Measurements from ENCODE around the gene SULT4A1. TPM values are rescaled to one million over a fixed set of nuclear protein-coding genes. Genes with fewer than 3 reads are reported as not detected.

SULT4A1 gene
- polyA plus RNA-seq, 3 donors, result 0.11 to 1.9 (median 0.31) TPM

DNA sequence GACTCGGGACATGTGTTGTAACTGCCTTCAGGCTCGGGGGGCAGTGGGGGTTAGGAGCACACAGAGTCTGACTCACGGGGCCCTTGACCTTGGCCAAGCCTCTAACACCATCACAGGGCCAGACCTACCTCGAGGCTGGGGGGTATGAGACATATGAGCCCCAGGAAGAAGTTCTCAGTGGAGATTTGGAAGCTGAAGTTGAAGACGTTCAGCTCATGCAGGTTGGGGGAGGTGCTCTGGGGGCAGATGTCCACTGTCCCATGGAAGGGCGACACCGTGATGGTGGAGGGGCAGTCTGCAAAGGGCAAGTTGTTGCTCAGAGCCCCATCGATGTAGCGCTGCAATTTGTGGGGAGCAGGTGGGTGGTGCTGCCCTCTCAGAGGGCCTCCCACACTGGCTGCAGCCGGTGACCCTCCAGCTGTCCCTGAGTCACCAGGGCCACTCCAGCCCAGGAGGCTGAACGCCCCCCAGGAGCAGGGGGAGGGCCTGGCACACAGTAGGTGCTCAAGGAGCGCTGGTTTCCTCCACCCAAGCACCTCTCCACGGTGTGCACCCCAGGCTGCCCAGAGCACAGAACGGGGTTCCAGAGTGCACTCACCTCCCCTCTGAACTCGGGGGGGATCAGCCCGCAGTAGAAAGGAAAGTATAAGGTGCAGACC is 27.0 kb upstream of the SULT4A1 start:
- WGBS, 3 donors, result 61 to 77% (median 73%) methylated on average over 16 of the region's 16 CpGs

DNA sequence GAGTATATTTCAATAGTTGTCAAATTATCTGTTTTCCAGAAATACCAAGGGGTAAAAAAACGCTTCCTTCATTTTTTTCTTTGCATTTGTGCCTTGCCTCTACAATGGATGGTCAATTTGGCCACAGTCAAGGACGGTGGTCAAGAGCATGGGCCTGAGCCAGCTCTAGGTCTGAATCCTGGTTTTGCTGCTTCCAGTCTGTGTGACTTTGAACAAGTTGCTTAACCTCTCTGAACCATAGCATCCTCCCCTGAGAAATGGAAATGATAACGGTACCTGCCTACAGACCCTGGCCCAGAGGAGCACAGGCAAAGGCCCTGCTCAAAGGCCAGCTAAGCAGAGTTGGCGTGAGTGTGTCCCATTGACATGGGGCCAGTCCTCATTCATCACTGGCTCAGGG is 26.4 kb upstream of the SULT4A1 start:
- H3K27ac ChIP-seq (ENCODE audit: low read depth, low read length), result no peak overlapping the region
- 69 to 83% (median 77%) methylated on average over 4 of the region's 4 CpGs for whole genome bisulfite sequencing, 3 donors

More for the DNA sequence above, 27.0 kb upstream of the SULT4A1 start:
- H3K27ac ChIP-seq (ENCODE audit: low read depth, low read length), result no peak overlapping the region

DNA sequence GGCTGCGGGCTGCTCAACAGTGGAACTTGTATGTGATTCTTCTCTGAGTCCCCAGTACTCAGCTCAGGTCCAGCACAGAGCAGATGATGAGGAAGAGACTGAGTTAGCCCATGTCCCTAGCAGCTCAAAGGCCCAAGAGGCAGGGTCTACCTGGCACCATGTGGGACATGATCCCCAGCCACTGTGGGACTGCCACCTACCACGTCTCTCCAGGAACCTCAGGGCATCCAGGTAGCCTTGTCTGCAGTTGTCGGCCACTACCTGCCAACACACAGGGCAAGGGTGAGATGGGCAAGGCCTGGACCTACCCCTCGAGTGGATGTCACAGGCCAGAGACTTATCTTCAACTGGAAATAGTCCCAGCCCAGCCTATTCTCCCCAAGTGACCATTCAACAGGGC is 25.1 kb upstream of the SULT4A1 start:
- H3K27ac ChIP-seq (ENCODE audit: low read depth, low read length), result no peak overlapping the region
- WGBS, 3 donors, result 70 to 76% (median 71%) methylated on average over 4 of the region's 4 CpGs

DNA sequence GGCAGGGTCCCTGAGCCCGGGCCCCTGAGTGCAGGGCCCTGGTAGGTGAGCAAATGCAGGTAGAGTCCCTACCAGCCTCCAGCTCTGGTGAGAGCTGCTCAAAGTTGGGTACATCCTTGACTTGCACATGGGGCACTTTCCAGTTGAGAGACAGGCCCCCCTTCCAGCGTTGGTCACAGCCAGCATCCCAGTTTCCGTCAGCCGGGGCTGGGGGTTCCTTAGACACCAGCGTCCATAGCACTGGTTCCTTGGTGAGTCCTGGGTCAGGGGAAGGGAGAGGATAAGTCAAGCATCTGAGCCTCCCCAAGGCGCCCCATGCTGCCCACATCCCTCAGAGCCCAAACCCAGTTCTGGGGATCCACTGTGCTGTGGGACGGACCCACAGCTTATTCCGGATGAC is 23.9 kb upstream of the SULT4A1 start:
- WGBS, 3 donors, result 62 to 70% (median 68%) methylated on average over 8 of the region's 8 CpGs
- no peak overlapping the region for H3K27ac ChIP-seq (ENCODE audit: low read depth, low read length)

DNA sequence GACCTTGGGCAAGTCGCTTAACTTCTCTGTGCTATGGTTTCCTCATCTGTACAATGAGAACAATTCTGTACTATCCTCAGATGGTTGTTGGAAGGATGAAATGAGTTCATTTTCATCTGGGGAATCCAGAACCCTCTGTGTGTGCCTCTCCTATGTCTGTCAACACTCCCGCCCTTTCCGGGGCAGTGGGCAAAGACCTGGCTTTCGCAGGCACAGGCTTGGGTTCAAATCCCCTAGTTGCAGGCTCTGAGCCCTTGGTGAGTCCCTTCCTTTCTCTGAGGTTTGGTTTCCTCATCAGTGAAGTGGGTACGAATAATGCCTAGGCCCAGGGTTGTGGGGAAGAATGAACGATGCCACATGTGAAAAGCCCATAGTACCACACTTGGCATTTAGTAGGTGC is 23.5 kb upstream of the SULT4A1 start:
- WGBS, 3 donors, result 75 to 90% (median 89%) methylated on average over 6 of the region's 6 CpGs
- H3K27ac ChIP-seq (ENCODE audit: low read depth, low read length), result no peak overlapping the region

DNA sequence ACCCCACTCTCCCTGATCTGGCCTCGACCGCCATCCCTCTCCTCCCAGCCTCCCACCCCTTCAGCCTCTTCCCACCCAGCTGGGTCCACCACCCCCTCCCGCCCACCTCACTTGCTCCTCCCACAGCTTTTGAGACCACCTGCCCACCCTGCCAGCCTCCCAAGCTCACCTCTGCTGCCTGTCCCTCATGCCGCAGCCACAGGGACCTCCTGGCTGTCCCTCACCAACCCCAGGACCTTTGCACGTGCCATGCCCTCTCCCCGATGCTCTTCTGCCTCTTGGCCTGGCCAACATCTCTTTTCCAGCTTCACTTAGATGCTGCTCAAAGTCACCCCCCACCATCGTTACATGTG is 23.0 kb upstream of the SULT4A1 start:
- 64 to 72% (median 68%) methylated on average over 7 of the region's 7 CpGs for WGBS, 3 donors
- no peak overlapping the region for H3K27ac ChIP-seq (ENCODE audit: low read depth, low read length)

DNA sequence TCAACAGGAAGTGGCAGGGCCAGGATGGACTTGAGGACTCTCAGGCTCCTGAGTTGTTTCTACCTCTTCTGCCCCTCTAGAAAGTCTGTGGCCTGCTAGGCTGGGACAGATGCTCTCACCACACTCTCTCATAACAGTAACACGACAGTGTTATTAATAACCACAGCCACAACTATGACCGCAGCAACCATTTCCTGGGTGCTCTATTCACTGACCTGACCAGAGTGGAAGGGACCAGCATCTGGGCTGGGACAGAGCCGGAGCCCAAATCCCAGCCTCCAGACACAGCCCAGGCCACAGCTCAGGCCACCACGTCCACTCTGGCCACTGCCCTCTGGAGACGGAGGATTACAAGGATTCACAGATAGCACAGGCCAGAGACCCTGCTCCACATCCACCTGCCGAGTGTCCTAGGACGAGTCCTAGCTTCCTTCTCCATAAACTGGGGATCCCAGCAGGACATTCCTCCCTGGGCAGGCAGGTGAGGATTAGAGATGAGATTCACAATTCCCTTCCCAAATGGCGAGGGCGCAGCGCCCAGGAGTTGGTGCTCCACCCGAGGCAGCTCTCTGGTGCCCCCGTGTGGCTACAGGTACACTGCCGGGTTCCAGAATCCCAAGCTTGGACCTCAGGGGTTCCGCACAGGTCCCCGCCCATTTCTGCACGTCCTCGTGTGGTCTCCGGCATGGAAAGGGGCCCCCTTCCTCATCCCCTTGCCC is 22.4 kb upstream of the SULT4A1 start:
- 21 to 28% (median 25%) methylated on average over 16 to 18 of the region's 18 CpGs for WGBS, 3 donors

DNA sequence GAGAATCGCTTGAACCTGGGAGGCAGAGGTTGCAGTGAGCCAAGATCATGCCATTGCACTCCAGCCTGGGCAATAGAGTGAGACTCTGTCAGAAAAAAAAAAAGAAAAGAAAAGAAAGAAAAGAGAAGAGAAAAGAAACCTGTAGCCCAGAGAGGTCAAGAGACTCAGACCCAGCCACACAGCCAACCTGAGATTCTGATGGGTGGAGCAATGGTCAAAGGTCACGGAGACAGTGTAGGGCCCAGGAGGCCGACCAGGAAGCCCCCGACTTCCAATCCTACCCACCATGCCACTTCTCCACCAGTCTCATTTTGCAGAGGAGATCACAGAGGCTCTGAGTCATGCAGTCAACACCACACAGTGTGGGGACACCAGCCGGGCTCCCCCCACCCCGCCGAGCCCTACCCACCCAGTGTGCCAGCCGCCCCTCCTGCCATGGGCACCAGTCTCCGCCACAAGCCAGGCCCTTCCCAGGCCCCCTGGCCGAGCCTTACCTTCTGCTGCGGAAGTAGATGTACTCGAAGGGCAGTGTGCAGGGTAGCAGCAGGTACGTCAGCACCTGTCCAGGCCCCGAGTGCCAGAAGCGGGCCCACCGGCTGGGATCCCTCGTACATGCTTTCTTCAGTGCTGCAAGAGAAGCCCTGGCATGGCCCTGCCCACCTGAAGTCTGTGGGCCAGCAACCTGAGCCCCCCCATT is 21.6 kb upstream of the SULT4A1 start:
- WGBS, 3 donors, result 83 to 86% (median 85%) methylated on average over 15 to 17 of the region's 17 CpGs
- H3K27ac ChIP-seq (ENCODE audit: low read depth, low read length), result no peak overlapping the region

More for the DNA sequence above, 22.4 kb upstream of the SULT4A1 start:
- no peak overlapping the region for H3K27ac ChIP-seq (ENCODE audit: low read depth, low read length)

DNA sequence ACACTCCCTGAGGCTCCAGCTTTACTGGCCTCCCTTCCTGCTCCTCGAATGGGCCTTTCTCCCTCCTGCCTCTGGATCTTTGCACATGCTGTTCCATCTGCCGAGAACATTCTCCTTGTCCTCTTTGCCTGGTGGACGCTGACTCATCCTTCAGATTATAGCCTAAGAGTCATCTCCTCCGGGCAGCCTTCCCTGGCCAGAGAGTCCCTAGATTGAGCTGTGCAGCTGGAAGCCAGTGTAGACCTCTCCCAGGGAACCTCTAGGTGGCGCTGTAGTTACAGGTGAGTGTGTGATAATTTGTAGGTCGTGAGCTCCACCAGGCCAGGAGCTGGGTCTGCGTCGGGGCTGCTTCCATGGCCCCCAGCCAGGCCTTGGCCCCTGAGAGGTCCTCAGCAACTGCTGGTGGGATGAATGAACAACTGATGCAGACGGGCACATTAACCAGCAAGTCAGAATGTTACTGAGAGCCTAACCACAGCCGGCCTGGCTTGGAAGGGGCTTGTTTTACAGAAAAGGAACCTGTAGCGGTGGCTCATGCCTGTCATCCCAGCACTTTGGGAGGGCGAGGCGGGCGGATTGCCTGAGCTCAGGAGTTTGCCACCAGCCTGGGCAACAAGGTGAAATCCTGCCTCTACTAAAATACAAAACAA is 20.8 kb upstream of the SULT4A1 start:
- H3K27ac ChIP-seq (ENCODE audit: low read depth, low read length), result no peak overlapping the region
- 37 to 45% (median 41%) methylated on average over 14 of the region's 14 CpGs for WGBS, 3 donors

DNA sequence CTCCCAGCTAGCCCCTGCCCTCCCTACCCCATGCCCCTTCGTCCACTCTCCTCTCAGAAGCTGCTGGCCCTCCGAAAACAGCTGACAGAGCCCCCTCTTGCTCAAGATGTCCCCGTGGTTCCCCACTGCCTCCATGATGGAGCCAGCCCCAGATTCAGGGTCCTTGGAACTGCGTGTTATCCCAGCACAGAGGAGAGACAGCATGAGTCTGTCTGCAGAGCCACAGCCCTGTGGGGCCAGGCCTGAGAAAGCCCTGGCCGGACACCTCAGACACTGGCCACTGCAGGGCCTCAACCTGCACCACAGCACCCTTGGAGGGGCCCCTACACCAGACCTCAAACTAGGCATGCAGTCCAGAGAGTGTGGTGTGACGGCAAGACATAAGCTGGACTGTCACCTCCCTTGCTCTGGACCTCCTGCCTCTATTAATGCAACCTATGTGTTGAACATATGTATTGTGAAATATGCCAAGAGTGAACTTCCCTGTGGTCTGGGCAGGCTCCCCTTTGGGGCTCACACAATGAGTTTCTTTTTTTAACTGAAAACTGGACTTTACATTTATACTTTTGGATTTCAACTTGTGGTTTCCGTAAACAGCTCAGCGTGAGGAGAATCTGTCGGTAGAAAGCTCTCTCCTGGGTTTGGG is 19.9 kb upstream of the SULT4A1 start:
- 76 to 92% (median 80%) methylated on average over 9 of the region's 9 CpGs for WGBS, 3 donors
- no peak overlapping the region for H3K27ac ChIP-seq (ENCODE audit: low read depth, low read length)

DNA sequence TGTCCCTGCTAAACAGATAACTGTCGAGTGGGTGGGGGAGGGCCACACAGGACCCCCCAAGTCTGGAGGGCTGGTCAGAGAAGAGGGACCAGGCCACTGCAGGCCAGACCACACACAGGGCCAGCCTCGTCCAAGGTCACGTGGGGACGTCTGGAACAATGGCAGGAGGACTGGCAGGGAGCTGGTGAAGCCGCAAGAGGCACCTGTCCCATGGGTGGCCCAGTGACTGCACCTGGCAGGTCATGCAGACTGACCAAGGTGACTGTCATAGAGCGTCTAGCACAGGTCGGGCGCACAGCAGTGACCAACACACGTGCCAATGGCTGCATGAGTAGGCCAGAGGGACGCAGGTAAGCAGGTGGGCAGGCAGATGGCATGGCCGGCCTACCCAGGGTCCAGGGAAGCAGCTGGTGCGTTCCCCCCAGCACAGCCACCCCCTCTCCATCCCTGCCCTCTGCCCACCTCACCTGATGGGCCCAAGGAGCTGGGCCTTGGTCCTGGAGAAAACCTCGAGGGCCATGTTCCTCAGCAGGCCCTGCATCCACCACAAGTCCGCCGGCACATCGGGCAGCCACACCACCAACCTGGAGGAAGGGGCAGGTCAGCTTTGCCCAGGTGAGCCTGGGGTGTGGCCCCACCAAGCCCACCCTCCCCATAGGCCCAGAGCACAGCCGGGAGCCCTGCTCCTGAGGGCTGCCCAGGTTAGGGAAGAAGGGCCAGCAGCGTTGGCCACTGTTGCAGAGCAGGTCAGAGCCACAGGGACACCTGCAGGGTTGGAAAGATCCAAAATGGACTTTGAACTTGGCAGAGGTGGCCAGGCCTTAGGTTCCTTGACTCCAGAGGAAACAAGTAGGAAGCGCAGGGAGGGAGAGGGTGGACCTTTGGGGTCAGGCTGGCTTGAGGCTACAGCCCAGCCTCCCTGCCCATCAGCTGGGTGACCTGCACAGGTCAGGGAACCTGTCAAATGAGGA is 19.1 kb upstream of the SULT4A1 start:
- 78 to 83% (median 81%) methylated on average over 19 of the region's 19 CpGs for WGBS, 3 donors
- no peak overlapping the region for H3K27ac ChIP-seq (ENCODE audit: low read depth, low read length)

DNA sequence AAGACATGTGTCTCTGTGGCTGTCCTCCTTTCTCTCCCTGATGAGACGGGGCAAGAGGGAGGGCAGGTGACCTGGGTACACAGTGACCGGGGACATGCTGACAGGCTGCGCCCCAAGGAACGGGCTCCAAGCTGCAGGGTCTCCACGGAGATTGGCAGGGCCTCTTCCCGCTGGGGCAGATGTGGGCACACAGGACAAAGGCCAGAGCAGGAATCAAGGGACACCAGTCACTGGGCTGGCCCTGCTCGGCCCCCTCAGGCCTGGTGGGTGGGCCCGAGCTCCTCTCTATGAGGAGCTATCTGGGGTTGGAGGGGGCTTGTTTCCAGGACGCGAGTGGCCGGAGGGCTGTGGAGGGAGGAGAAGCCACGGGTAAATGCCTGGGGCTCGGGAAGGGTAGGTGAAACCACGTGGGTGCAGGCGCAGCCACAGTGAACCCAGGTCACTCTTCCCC is 18.3 kb upstream of the SULT4A1 start:
- 80 to 84% (median 83%) methylated on average over 15 of the region's 15 CpGs for WGBS, 3 donors
- H3K27ac ChIP-seq (ENCODE audit: low read depth, low read length), result no peak overlapping the region

DNA sequence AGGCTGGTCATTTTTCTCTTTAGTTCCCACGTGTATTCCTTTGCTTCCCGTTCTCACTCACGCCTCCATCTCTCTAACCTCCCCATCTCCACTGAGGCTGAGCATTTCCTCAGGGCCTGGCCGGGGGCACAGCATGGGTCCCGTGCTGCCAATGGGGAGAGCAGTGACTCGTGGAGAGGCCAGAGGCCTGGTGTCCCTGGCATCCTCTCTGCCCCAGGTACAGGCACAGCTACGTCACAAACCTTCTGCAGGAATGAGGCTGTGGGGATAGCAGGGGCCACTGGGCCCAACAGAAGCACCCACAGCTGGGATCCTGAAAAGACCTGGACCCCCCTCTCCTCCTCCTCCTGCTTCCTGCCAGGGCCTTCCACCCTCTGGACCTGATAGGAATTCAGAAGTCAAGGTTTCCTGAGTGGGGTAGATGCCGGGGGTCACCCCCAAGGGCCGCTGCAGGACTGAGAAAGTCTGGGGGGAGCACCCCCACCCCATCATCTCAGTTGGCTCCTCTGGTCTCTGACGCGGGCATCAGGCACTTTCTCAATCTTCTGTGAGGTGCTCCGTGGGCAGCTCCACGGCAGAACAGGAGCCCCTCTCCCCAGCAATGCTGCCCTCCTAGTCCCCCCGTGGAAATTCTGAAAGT is 17.7 kb upstream of the SULT4A1 start:
- H3K27ac ChIP-seq (ENCODE audit: low read depth, low read length), result no peak overlapping the region
- 71 to 77% (median 73%) methylated on average over 14 of the region's 14 CpGs for WGBS, 3 donors

DNA sequence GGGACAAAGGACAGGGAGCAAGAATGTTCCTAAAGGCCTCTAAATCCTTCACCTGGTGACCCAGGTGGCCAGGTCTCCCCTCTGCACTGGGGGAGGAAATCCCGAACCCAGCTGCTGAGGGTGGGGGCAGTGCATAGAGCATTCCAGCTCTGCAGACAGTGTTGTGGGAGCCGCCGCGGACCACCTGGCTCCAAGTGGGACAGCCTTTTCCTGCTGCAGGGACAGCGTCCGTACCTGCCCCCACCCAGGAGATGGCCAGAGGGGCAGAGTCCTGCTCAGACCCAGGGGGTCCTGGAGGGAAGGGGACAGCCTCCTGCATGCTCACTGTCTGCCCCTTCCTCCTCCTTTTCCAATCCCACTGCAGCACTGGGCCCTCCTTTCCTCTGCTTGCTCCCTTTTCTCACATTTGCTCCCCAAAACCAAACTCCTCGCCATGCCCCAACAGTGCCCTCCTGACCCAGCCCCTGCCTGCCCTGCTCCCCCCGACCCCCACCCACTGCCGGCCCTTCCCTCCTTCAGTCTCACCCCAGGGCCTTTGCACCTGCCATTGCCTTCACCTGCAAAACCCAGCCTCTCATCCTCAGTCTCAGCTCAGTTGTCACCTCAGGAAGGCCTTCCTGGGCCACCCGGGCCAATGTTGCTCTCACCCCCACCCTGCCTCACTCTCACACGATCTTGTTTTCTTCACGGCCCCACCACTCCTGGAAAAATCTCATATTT is 16.7 kb upstream of the SULT4A1 start:
- no peak overlapping the region for H3K27ac ChIP-seq (ENCODE audit: low read depth, low read length)

DNA sequence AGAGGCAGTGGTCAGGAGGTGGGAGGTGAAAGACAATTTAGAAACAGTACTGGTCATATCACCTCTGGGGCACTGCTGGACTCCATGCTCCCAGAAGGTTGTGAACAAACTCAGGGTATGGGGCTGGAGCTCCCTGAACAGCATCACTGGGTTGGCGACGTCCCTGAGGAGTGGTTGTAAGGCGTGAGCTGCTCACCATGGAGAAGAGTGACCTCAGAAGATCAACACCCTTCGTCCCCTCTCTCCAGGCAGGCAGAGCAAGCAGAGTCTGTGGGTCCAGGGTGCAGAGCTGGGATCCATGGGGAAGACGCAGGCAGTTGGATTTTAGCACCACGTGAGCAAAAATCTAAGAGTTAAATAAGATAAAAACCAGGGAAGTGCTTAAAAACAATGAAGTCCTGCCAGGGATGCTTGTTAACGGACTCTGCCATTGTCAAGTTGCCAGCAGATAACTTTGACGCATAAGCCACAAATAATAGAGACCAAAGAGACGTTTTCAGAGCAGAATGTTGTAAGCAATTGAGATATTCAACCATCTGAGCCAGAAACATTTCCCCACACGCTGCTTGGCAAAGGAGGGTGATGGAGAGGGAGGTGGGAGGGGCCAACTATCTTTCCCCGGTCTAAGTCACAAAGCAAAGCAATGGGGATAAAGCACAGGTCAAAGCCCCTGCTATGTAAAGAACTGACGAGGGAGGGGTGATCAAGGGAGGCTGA is 15.9 kb upstream of the SULT4A1 start:
- WGBS, 3 donors, result 39 to 53% (median 47%) methylated on average over 12 of the region's 12 CpGs
- H3K27ac ChIP-seq (ENCODE audit: low read depth, low read length), result no peak overlapping the region

More for the DNA sequence above, 16.7 kb upstream of the SULT4A1 start:
- WGBS, 3 donors, result 59 to 74% (median 74%) methylated on average over 10 to 12 of the region's 12 CpGs
